Adrenal gland (tissue), 5 donors: Measurements from ENCODE around the gene HELZ.

ENCODE experiments used
- CTCF ChIP-seq, 6 experiments: fragments of 450-650 bp in 4 of 6; fragments of 200-600 bp in 2 of 6; sonication (generic) in 1 of 6; IDR thresholded peaks; 1 replicate in 5 of 6; 2 replicates in 1 of 6; pipeline versions ENCODE4 v1.5.1 to v1.8.0; 2016 to 2021; ENCODE audit warnings: antibody characterized with exemption in 6 of 6, mild to moderate bottlenecking in 2 of 6, moderate library complexity in 1 of 6
- POLR2A ChIP-seq, 2 donors: fragments of 450-650 bp; IDR thresholded peaks; one replicate each; pipeline ENCODE4 v1.6.1; 2017; ENCODE audit warnings: antibody characterized with exemption in 2 of 2, mild to moderate bottlenecking in 2 of 2, moderate library complexity in 1 of 2
- donor health status: DM: no; HTN: no; CAD: no.

- TF ChIP-seq CTCF (IDR thresholded peaks at IDR 0.05) (no peak), POLR2A (IDR thresholded peaks at IDR 0.05) (no peak)
These were observed 40.4 kb upstream of the HELZ start for GRCh38 chr17:67285360-67285759.
